ENCODE measurements around the gene PPIP5K2.

Gene PPIP5K2

DNA sequence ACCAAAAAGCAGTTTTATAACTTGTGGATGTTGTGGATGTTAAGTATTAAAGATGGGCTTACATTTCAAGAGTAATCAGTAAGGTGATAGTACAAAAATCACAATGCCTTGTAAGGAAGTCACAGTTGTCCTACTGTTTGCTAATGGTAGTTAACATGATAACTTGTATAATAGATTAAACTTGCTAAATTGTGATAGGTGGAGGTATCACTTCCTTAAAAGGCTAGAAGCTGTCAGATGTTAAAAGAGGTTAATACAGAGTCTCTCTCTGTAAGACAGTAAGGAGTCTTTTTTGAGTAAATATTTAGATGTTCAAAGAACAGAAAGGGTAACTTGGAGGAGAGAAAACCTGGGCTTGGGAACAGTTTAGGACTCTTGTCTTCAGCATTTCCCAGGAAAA is 124.3 kb downstream of the PPIP5K2 start:
- TF ChIP-seq, protein P1, sequence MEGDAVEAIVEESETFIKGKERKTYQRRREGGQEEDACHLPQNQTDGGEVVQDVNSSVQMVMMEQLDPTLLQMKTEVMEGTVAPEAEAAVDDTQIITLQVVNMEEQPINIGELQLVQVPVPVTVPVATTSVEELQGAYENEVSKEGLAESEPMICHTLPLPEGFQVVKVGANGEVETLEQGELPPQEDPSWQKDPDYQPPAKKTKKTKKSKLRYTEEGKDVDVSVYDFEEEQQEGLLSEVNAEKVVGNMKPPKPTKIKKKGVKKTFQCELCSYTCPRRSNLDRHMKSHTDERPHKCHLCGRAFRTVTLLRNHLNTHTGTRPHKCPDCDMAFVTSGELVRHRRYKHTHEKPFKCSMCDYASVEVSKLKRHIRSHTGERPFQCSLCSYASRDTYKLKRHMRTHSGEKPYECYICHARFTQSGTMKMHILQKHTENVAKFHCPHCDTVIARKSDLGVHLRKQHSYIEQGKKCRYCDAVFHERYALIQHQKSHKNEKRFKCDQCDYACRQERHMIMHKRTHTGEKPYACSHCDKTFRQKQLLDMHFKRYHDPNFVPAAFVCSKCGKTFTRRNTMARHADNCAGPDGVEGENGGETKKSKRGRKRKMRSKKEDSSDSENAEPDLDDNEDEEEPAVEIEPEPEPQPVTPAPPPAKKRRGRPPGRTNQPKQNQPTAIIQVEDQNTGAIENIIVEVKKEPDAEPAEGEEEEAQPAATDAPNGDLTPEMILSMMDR (IDR thresholded peaks at IDR 0.05): no peak
- H3K9me3 ChIP-seq: no peaks in the 10 kb centered on the region
- H3K36me3 ChIP-seq: no peaks in the 10 kb centered on the region
- peaks cover 17 to 23% of the 10 kb centered on the region in 2 experiments for H3K4me1 ChIP-seq (ENCODE audit: control insufficient read depth in 1 of 2, insufficient read depth in 1 of 2, low read depth in 1 of 2, low read length in 1 of 2)
- H3K4me3 ChIP-seq (ENCODE audit: low read depth in 1 of 2, low read length in 1 of 2): no peak overlapping the region
- H3K27me3 ChIP-seq: no peaks in the 10 kb centered on the region
- H3K27ac ChIP-seq: no peak overlapping the region

DNA sequence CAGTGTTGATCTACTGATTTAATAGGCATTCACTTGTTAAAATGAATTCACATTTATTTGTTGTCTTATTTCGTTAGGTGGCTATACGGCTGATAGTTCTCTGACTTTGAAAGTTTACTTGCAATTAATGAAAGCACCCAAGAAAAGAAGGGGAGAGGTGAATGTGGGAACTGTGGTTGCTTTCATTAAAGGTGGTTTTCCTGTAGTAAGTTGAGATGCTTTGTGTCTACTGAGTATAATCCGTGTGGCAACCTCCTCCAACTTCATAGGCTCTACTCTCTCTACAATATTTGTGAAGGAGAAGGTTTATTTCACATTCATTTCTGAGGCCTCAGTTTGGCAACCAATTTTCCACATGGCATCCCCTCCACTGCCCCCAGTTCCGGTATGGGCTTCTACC is 125.7 kb downstream of the PPIP5K2 start:
- no peak overlapping the region for H3K27ac ChIP-seq
- no peaks in the 10 kb centered on the region for H3K9me3 ChIP-seq
- TF ChIP-seq, protein P1 (IDR thresholded peaks at IDR 0.05): no peak

DNA sequence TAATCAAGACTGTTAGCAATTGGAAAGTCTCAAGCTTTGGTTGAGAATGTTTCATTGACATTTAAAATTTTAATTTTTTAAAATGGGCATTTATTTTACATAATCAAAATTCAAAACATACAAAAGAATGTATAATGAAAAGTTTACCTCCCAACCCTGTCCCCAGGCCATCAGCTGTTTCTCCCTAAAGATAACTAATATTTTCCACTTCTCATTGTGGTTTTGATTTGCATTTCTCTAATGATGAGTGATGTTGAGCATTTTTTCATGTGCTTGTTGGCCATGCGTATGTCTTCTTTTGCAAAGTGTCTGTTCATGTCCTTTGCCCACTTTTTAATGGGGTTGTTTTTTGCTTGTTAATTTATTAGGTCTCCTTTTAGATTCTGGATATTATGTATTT is 127.0 kb downstream of the PPIP5K2 start:
- TF ChIP-seq, protein P1 (IDR thresholded peaks at IDR 0.05): no peak
- Histone ChIP-seq H3K4me1 (ENCODE audit: control insufficient read depth in 1 of 2, insufficient read depth in 1 of 2, low read depth in 1 of 2, low read length in 1 of 2) (peaks cover 17 to 23% of the 10 kb centered on the region in 2 experiments), H3K27ac (peak overlapping the region; percentile 35), H3K27me3 (no peaks in the 10 kb centered on the region), H3K9me3 (no peaks in the 10 kb centered on the region), H3K36me3 (no peaks in the 10 kb centered on the region), H3K4me3 (ENCODE audit: low read depth in 1 of 2, low read length in 1 of 2) (no peak overlapping the region)

More for the DNA sequence above, 125.7 kb downstream of the PPIP5K2 start:
- Histone ChIP-seq H3K27me3 (no peaks in the 10 kb centered on the region), H3K4me3 (ENCODE audit: low read depth in 1 of 2, low read length in 1 of 2) (no peak overlapping the region), H3K4me1 (ENCODE audit: control insufficient read depth in 1 of 2, insufficient read depth in 1 of 2, low read depth in 1 of 2, low read length in 1 of 2) (peaks cover 17 to 23% of the 10 kb centered on the region in 2 experiments), H3K36me3 (no peaks in the 10 kb centered on the region)

DNA sequence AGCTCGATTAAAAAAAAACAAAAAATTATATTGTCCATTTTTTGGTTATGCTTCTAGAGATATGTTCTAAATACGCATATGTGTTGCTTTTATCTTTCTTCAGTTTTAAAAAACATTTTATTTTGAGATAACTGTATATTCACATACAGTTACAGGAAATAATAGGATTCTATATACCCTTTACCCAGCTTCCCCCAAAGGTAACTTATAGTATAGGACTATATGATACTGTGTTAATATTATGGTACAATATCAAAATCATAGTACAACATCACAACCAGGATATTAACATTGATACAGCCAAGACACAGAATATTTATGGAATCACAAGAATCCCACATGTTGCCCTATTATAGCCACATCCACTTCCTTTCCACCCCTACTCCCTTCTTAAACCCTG is 129.0 kb downstream of the PPIP5K2 start:
- no peak overlapping the region for H3K27ac ChIP-seq
- no peaks in the 10 kb centered on the region for H3K27me3 ChIP-seq
- TF ChIP-seq, protein P1 (IDR thresholded peaks at IDR 0.05): no peak
- no peak overlapping the region for H3K4me3 ChIP-seq (ENCODE audit: low read depth in 1 of 2, low read length in 1 of 2)
- H3K9me3 ChIP-seq: no peaks in the 10 kb centered on the region
- peaks cover 26 to 33% of the 10 kb centered on the region in 2 experiments for H3K4me1 ChIP-seq (ENCODE audit: control insufficient read depth in 1 of 2, insufficient read depth in 1 of 2, low read depth in 1 of 2, low read length in 1 of 2)
- H3K36me3 ChIP-seq: no peaks in the 10 kb centered on the region

DNA sequence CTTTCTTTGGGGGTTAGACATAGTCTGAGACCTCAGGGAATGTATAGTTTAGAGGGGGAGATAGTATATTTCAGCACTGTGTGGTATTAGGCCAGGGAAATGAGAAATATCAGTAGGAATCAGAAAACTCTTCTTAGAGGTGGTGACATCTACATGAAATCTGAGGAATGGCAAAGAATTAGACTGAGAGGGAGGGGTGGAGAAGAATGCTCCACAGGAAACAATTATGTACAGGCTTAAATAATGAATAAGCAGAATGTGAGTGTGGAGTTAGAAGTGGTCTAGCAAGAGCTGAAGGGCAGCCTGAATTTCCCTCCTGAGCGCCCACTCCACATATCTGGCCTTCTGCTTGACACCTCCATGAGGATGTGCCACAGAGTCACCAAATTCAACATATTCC is 134.8 kb downstream of the PPIP5K2 start:
- no peaks in the 10 kb centered on the region for H3K27me3 ChIP-seq
- H3K36me3 ChIP-seq: no peaks in the 10 kb centered on the region
- peaks cover 49 to 64% of the 10 kb centered on the region in 2 experiments for H3K4me1 ChIP-seq (ENCODE audit: control insufficient read depth in 1 of 2, insufficient read depth in 1 of 2, low read depth in 1 of 2, low read length in 1 of 2)
- peak overlapping the region; percentile 72 for H3K27ac ChIP-seq
- H3K9me3 ChIP-seq: no peaks in the 10 kb centered on the region
- TF ChIP-seq, protein P1 (IDR thresholded peaks at IDR 0.05): no peak
- H3K4me3 ChIP-seq (ENCODE audit: low read depth in 1 of 2, low read length in 1 of 2): no peak overlapping the region

DNA sequence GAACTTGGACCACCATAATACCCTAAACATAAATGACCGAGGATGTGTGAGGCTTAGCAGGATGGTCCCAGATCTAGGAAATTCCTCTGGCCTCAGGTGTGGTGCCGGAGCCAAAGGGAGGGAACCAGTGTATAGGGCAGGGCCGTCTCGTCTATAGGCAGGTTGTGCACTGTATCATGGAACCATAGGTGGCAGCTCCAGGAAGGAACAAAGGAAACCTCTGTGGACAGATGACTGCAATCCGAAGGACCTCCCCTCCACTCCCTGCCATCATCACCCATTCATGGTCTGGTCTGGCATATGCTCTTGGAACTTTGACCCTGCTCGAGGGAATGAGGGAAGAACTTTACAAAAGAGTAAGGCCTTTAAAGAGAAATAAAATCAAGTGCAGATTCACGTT is 135.6 kb downstream of the PPIP5K2 start:
- Histone ChIP-seq H3K27ac (peak overlapping the region; percentile 72), H3K9me3 (no peaks in the 10 kb centered on the region), H3K27me3 (no peaks in the 10 kb centered on the region), H3K4me3 (ENCODE audit: low read depth in 1 of 2, low read length in 1 of 2) (no peak overlapping the region), H3K4me1 (ENCODE audit: control insufficient read depth in 1 of 2, insufficient read depth in 1 of 2, low read depth in 1 of 2, low read length in 1 of 2) (peaks cover 57 to 71% of the 10 kb centered on the region in 2 experiments), H3K36me3 (no peaks in the 10 kb centered on the region)
- TF ChIP-seq, protein P1 (IDR thresholded peaks at IDR 0.05): no peak

Data from neutrophil (primary cell).